Osteoblast (primary cell): Measurements from ENCODE around the gene GAREM1. TPM values are rescaled to one million over a fixed set of nuclear protein-coding genes. Genes with fewer than 3 reads are reported as not detected.
"Not testable (repeated sequence)": the region's sequence is repeated elsewhere in the genome, so short reads cannot be mapped to it uniquely, and the experiment has no call there.

Experiments
- DNase-seq: peaks from one replicate; pipeline ENCODE4 v3.0.0; 2011; ENCODE audit warnings: low spot score, mixed read lengths; ENCODE audit not compliant: insufficient read length; ENCODE audit errors: missing footprints
- H2AFZ ChIP-seq: 2 replicates; pipeline ENCODE4 v1.6.0; 2011; ENCODE audit warnings: mild to moderate bottlenecking, low read length
- H3K27ac ChIP-seq: 2 replicates; pipeline ENCODE4 v1.5.1; 2011; ENCODE audit warnings: mild to moderate bottlenecking, low read depth, low read length, moderate library complexity
- H3K27me3 ChIP-seq: 2 replicates; pipeline ENCODE4 v1.6.0; 2012; ENCODE audit warnings: mild to moderate bottlenecking, control low read depth, inconsistent platforms, low read length, moderate library complexity; ENCODE audit not compliant: insufficient read depth
- H3K36me3 ChIP-seq: 2 replicates; pipeline ENCODE4 v1.5.1; 2011; ENCODE audit warnings: mild to moderate bottlenecking, low read length, control low read depth, moderate library complexity; ENCODE audit not compliant: insufficient read depth
- H3K4me1 ChIP-seq: 2 replicates; pipeline ENCODE4 v1.5.1; 2011; ENCODE audit warnings: mild to moderate bottlenecking, low read length, control low read depth, moderate library complexity; ENCODE audit not compliant: insufficient read depth
- H3K4me2 ChIP-seq: 2 replicates; pipeline ENCODE4 v1.6.0; 2011; ENCODE audit warnings: mild to moderate bottlenecking, low read length; ENCODE audit not compliant: insufficient read depth
- H3K4me3 ChIP-seq: fragments of 200-600 bp; sonication (generic); 3 replicates; pipeline ENCODE4 v1.5.1; 2012; ENCODE audit warnings: mild to moderate bottlenecking, low read length, inconsistent platforms; ENCODE audit not compliant: insufficient read depth
- H3K79me2 ChIP-seq: 2 replicates; pipeline ENCODE4 v1.6.0; 2012; ENCODE audit warnings: mild to moderate bottlenecking, low read length, control low read depth, inconsistent platforms; ENCODE audit not compliant: insufficient read depth
- H3K9me3 ChIP-seq: 2 replicates; pipeline ENCODE4 v1.5.1; 2011; ENCODE audit warnings: low read depth, low read length, control low read depth
- H4K20me1 ChIP-seq: 2 replicates; pipeline ENCODE4 v1.6.0; 2012; ENCODE audit warnings: mild to moderate bottlenecking, low read length, control low read depth; ENCODE audit not compliant: insufficient read depth
- total RNA-seq: library from RNA; depleted of rRNA; stranded (reverse); fragments of >200 nt; gene quantifications from 2 replicates; pipeline ENCODE4 v1.2.3, GENCODE V29; 2012
- TF ChIP-seq, protein P1 (sequence below): IDR thresholded peaks from 2 replicates; pipeline ENCODE4 v1.5.1; 2011; ENCODE audit warnings: mild to moderate bottlenecking, low read depth, low read length, moderate library complexity; ENCODE audit errors: extremely low read depth

GAREM1 gene
- total RNA-seq, 1 donor: 3.6 TPM

DNA sequence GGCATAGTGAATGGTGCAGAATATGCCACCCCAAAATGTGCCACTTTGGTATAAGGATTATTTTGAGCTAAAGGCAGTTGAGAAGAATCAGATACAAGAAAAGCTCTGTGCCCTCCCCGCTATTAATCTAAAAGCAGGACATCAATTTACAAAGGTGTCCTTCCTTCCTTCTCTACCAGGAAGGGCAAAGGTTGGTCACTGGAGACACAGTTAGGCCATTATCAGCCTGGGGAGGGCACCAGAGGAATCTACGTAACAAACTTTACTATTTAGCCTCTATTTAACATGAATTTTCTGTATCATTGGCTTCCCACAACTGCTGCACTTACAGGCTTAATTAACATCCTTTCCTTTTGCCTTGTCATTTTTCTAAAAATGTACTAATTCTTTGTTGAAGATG lies 228.3 kb downstream of the GAREM1 start:
- H4K20me1 ChIP-seq: no peaks in the 10 kb centered on the region
- no peak overlapping the region for H3K27ac ChIP-seq
- TF ChIP-seq, protein P1, sequence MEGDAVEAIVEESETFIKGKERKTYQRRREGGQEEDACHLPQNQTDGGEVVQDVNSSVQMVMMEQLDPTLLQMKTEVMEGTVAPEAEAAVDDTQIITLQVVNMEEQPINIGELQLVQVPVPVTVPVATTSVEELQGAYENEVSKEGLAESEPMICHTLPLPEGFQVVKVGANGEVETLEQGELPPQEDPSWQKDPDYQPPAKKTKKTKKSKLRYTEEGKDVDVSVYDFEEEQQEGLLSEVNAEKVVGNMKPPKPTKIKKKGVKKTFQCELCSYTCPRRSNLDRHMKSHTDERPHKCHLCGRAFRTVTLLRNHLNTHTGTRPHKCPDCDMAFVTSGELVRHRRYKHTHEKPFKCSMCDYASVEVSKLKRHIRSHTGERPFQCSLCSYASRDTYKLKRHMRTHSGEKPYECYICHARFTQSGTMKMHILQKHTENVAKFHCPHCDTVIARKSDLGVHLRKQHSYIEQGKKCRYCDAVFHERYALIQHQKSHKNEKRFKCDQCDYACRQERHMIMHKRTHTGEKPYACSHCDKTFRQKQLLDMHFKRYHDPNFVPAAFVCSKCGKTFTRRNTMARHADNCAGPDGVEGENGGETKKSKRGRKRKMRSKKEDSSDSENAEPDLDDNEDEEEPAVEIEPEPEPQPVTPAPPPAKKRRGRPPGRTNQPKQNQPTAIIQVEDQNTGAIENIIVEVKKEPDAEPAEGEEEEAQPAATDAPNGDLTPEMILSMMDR: no peak
- H3K4me3 ChIP-seq: no peak overlapping the region
- no peaks in the 10 kb centered on the region for H3K4me1 ChIP-seq
- H3K27me3 ChIP-seq: no peaks in the 10 kb centered on the region
- no peaks in the 10 kb centered on the region for H3K9me3 ChIP-seq
- H3K36me3 ChIP-seq: no peaks in the 10 kb centered on the region
- DNase-seq: no peak
- no peaks in the 10 kb centered on the region for H3K79me2 ChIP-seq
- H3K4me2 ChIP-seq: no peak overlapping the region
- no peak overlapping the region for H2AFZ ChIP-seq

DNA sequence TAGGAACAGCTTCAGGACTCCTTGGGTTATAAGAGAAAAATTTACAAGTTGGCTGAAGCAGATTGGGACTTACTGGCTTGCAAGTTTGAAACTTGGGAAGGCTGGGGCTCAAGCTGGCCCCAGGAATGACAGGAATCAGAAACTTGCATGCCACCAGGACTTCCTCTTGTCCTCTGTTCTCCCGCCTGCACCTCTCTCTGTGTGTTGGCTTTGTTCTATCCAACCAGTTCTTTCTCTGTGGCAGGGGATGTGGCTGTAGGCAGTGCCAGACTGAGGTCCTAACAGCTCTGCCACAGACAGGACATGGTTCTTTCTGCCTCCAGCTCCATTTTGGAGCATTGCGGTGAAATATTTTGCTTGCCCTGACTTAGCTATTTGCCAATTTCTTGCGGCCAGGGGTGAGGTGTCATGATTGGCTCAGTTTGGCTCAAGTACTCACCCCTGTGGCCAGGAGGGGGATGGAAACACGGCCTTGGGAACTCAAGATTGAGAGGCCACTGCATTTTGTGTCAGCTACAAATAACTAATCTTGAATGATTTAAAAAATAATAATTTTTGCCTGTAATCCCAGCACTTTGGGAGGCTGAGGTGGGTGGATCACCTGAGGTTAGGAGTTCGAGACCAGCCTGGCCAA lies 231.9 kb downstream of the GAREM1 start:
- no peaks in the 10 kb centered on the region for H3K27me3 ChIP-seq
- H3K4me3 ChIP-seq: no peak overlapping the region
- no peaks in the 10 kb centered on the region for H3K79me2 ChIP-seq
- H4K20me1 ChIP-seq: no peaks in the 10 kb centered on the region
- TF ChIP-seq, protein P1: no peak
- no peak overlapping the region for H2AFZ ChIP-seq
- H3K4me1 ChIP-seq: no peaks in the 10 kb centered on the region
- H3K27ac ChIP-seq: no peak overlapping the region
- H3K4me2 ChIP-seq: no peak overlapping the region
- H3K36me3 ChIP-seq: no peaks in the 10 kb centered on the region
- no peak for DNase-seq
- no peaks in the 10 kb centered on the region for H3K9me3 ChIP-seq

DNA sequence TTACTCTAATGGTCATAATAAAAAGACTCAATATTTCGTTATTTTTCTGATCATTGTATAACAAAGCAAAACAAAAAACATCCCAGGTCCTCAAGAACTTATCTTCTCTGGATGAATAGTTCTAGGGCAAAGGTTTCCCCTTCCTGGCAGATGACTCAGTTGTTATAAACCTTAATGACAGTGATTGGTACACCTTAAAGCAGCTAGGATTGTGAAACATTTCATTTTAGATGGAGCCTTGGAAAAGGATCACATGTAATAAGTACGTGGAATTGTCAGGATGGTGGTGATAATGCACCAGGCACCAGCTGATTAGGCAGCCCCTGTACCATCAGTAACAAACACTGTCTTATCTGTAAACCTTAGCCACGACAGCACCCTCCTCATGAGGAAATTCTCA lies 233.6 kb downstream of the GAREM1 start:
- Histone ChIP-seq H3K4me2 (no peak overlapping the region), H3K9me3 (no peaks in the 10 kb centered on the region)
- DNase-seq: no peak

DNA sequence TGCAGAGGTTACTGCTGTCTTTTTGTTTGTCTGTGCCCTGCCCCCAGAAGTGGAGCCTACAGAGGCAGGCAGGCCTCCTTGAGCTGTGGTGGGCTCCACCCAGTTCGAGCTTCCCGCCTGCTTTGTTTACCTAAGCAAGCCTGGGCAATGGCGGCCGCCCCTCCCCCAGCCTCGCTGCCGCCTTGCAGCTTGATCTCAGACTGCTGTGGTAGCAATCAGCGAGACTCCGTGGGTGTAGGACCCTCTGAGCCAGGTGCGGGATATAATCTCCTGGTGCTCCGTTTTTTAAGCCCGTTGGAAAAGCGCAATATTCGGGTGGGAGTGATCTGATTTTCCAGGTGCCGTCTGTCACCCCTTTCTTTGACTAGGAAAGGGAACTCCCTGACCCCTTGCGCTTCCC lies 237.3 kb downstream of the GAREM1 start:
- H3K4me1 ChIP-seq, H3K4me2 ChIP-seq, DNase-seq: not testable (repeated sequence)

More for the DNA sequence above, 233.6 kb downstream of the GAREM1 start:
- no peak overlapping the region for H3K27ac ChIP-seq
- TF ChIP-seq, protein P1: no peak
- H3K79me2 ChIP-seq: no peaks in the 10 kb centered on the region
- H4K20me1 ChIP-seq: no peaks in the 10 kb centered on the region
- H3K4me1 ChIP-seq: no peaks in the 10 kb centered on the region
- no peaks in the 10 kb centered on the region for H3K27me3 ChIP-seq
- no peaks in the 10 kb centered on the region for H3K36me3 ChIP-seq
- H2AFZ ChIP-seq: no peak overlapping the region
- no peak overlapping the region for H3K4me3 ChIP-seq

More for the DNA sequence above, 237.3 kb downstream of the GAREM1 start:
- not testable (repeated sequence) for H3K36me3 ChIP-seq, H4K20me1 ChIP-seq, H3K79me2 ChIP-seq, H2AFZ ChIP-seq, H3K4me3 ChIP-seq, H3K27ac ChIP-seq, H3K9me3 ChIP-seq, H3K27me3 ChIP-seq
